Measurements from ENCODE around the gene CDH13.

GRCh38 chr16:83443972-83444371 is 817.2 kb downstream of the CDH13 start:
- TF ChIP-seq, protein P1, sequence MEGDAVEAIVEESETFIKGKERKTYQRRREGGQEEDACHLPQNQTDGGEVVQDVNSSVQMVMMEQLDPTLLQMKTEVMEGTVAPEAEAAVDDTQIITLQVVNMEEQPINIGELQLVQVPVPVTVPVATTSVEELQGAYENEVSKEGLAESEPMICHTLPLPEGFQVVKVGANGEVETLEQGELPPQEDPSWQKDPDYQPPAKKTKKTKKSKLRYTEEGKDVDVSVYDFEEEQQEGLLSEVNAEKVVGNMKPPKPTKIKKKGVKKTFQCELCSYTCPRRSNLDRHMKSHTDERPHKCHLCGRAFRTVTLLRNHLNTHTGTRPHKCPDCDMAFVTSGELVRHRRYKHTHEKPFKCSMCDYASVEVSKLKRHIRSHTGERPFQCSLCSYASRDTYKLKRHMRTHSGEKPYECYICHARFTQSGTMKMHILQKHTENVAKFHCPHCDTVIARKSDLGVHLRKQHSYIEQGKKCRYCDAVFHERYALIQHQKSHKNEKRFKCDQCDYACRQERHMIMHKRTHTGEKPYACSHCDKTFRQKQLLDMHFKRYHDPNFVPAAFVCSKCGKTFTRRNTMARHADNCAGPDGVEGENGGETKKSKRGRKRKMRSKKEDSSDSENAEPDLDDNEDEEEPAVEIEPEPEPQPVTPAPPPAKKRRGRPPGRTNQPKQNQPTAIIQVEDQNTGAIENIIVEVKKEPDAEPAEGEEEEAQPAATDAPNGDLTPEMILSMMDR (IDR thresholded peaks at IDR 0.05; ENCODE audit: low read length) = no peak
- TF ChIP-seq EZH2 (optimal IDR thresholded peaks at IDR 0.05; ENCODE audit: low read depth, low read length) (no peak), EZH2phosphoT487 (IDR thresholded peaks at IDR 0.05; ENCODE audit: low read length) (no peak)
